ENCODE results near the gene ITSN2. TPM values are rescaled to one million over a fixed set of nuclear protein-coding genes. Genes with fewer than 3 reads are reported as not detected.

ITSN2 gene
- total and polyA plus RNA-seq, 2 donors (not counting 1 experiment from before 2014, with no cell fraction given), result 23.1 to 43.4 TPM

GRCh38 chr2:24211408-24211807 lies 148.9 kb downstream of the ITSN2 start:
- H3K4me2 ChIP-seq (ENCODE audit: extremely low read depth, insufficient read depth, low read length), result no peak overlapping the region
- H3K79me2 ChIP-seq (ENCODE audit: control insufficient read depth, insufficient read depth, low read length), result no peaks in the 10 kb centered on the region
- H3K4me1 ChIP-seq (ENCODE audit: control insufficient read depth, extremely low read depth, insufficient read depth, low read length), result no peaks in the 10 kb centered on the region
- no peaks in the 10 kb centered on the region for H3K27me3 ChIP-seq (ENCODE audit: control insufficient read depth, insufficient read depth, low read length)
- H3K36me3 ChIP-seq (ENCODE audit: control insufficient read depth, insufficient read depth, low read length), result peaks cover 5% of the 10 kb centered on the region
- H3K9ac ChIP-seq (ENCODE audit: insufficient read depth, low read length), result no peak overlapping the region
- DNase-seq (ENCODE audit: low read depth in 2 of 2), result no peak
- no peaks in the 10 kb centered on the region for H3K9me3 ChIP-seq (ENCODE audit: control insufficient read depth, insufficient read depth, low read depth, low read length)
- H2AFZ ChIP-seq (ENCODE audit: low read length), result no peak overlapping the region
- H3K4me3 ChIP-seq (replicated peaks in 1 of 4; ENCODE audit: control extremely low read depth in 1 of 4, insufficient read depth in 1 of 4, low read depth in 3 of 4, low read length in 4 of 4), result no peak overlapping the region
- no peaks in the 10 kb centered on the region for H4K20me1 ChIP-seq (ENCODE audit: control insufficient read depth, extremely low read depth, insufficient read depth, low read length)
- no peak overlapping the region for H3K27ac ChIP-seq (ENCODE audit: insufficient read depth, low read length)
- TF ChIP-seq, protein P1, sequence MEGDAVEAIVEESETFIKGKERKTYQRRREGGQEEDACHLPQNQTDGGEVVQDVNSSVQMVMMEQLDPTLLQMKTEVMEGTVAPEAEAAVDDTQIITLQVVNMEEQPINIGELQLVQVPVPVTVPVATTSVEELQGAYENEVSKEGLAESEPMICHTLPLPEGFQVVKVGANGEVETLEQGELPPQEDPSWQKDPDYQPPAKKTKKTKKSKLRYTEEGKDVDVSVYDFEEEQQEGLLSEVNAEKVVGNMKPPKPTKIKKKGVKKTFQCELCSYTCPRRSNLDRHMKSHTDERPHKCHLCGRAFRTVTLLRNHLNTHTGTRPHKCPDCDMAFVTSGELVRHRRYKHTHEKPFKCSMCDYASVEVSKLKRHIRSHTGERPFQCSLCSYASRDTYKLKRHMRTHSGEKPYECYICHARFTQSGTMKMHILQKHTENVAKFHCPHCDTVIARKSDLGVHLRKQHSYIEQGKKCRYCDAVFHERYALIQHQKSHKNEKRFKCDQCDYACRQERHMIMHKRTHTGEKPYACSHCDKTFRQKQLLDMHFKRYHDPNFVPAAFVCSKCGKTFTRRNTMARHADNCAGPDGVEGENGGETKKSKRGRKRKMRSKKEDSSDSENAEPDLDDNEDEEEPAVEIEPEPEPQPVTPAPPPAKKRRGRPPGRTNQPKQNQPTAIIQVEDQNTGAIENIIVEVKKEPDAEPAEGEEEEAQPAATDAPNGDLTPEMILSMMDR (conservative IDR thresholded peaks at IDR 0.05 in 1 of 2, IDR thresholded peaks at IDR 0.05 in 1 of 2; ENCODE audit: low read depth in 1 of 2, low read length in 2 of 2), result no peak
- TF ChIP-seq EZH2 (IDR thresholded peaks at IDR 0.05; ENCODE audit: low read length, missing control alignments), result no peak

DNA sequence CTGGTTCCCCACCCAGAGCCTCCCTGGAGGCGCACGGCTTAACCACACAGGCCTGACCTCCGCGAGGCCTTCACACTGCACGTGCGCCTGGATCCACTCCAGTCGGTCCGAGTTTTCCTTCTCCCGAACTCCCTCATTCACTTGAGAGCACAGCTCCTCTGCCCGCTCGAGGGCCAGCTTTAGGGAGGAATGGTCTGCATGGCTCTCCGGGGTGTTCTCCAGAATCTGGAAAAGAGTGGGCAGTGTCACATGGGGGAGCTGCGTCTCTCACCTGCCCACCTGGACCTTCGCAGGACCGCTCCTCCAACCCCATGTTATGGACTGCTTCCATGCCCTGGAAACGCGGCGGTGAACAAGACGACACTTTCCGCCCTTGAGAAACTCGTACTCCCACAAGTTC lies 149.6 kb downstream of the ITSN2 start:
- Histone ChIP-seq H3K9me3 (ENCODE audit: control insufficient read depth, insufficient read depth, low read depth, low read length) (no peaks in the 10 kb centered on the region), H4K20me1 (ENCODE audit: control insufficient read depth, extremely low read depth, insufficient read depth, low read length) (no peaks in the 10 kb centered on the region), H2AFZ (ENCODE audit: low read length) (no peak overlapping the region), H3K4me2 (ENCODE audit: extremely low read depth, insufficient read depth, low read length) (no peak overlapping the region), H3K36me3 (ENCODE audit: control insufficient read depth, insufficient read depth, low read length) (peaks cover 5% of the 10 kb centered on the region), H3K27me3 (ENCODE audit: control insufficient read depth, insufficient read depth, low read length) (no peaks in the 10 kb centered on the region), H3K4me1 (ENCODE audit: control insufficient read depth, extremely low read depth, insufficient read depth, low read length) (no peaks in the 10 kb centered on the region), H3K9ac (ENCODE audit: insufficient read depth, low read length) (no peak overlapping the region), H3K27ac (ENCODE audit: insufficient read depth, low read length) (no peak overlapping the region), H3K4me3 (replicated peaks in 1 of 4; ENCODE audit: control extremely low read depth in 1 of 4, insufficient read depth in 1 of 4, low read depth in 3 of 4, low read length in 4 of 4) (no peak overlapping the region), H3K79me2 (ENCODE audit: control insufficient read depth, insufficient read depth, low read length) (no peaks in the 10 kb centered on the region)
- TF ChIP-seq EZH2 (IDR thresholded peaks at IDR 0.05; ENCODE audit: low read length, missing control alignments), result no peak
- TF ChIP-seq, protein P1 (conservative IDR thresholded peaks at IDR 0.05 in 1 of 2, IDR thresholded peaks at IDR 0.05 in 1 of 2; ENCODE audit: low read depth in 1 of 2, low read length in 2 of 2), result no peak
- DNase-seq (ENCODE audit: low read depth in 2 of 2), result no peak

DNA sequence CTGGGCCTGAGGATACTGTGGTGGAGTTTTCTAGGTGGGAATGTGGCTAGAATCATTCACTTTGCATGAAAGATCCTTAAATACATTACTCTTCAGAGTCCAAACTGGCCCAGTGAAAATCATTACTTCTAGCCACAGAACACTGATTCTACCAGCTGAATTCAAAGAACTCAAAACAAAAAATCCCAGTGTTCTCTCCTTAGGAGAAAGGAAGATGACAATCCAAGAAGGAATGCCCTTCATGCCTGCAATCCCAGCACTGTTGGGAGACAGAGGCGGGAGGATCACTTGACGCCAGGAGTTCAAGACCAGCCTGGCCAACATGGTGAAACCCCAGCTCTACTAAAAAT lies 150.3 kb downstream of the ITSN2 start:
- no peaks in the 10 kb centered on the region for H3K9me3 ChIP-seq (ENCODE audit: control insufficient read depth, insufficient read depth, low read depth, low read length)
- no peak for DNase-seq (ENCODE audit: low read depth in 2 of 2)
- H3K27ac ChIP-seq (ENCODE audit: insufficient read depth, low read length), result no peak overlapping the region
- H3K36me3 ChIP-seq (ENCODE audit: control insufficient read depth, insufficient read depth, low read length), result peaks cover 5% of the 10 kb centered on the region
- H3K79me2 ChIP-seq (ENCODE audit: control insufficient read depth, insufficient read depth, low read length), result no peaks in the 10 kb centered on the region
- no peaks in the 10 kb centered on the region for H3K27me3 ChIP-seq (ENCODE audit: control insufficient read depth, insufficient read depth, low read length)
- no peak overlapping the region for H2AFZ ChIP-seq (ENCODE audit: low read length)
- H3K9ac ChIP-seq (ENCODE audit: insufficient read depth, low read length), result no peak overlapping the region
- no peaks in the 10 kb centered on the region for H4K20me1 ChIP-seq (ENCODE audit: control insufficient read depth, extremely low read depth, insufficient read depth, low read length)
- TF ChIP-seq, protein P1 (conservative IDR thresholded peaks at IDR 0.05 in 1 of 2, IDR thresholded peaks at IDR 0.05 in 1 of 2; ENCODE audit: low read depth in 1 of 2, low read length in 2 of 2), result no peak
- no peak for TF ChIP-seq EZH2 (IDR thresholded peaks at IDR 0.05; ENCODE audit: low read length, missing control alignments)
- H3K4me3 ChIP-seq (replicated peaks in 1 of 4; ENCODE audit: control extremely low read depth in 1 of 4, insufficient read depth in 1 of 4, low read depth in 3 of 4, low read length in 4 of 4), result no peak overlapping the region
- H3K4me2 ChIP-seq (ENCODE audit: extremely low read depth, insufficient read depth, low read length), result no peak overlapping the region
- no peaks in the 10 kb centered on the region for H3K4me1 ChIP-seq (ENCODE audit: control insufficient read depth, extremely low read depth, insufficient read depth, low read length)
